Sigmoid colon (tissue), 4 donors: ENCODE data around the gene CAMK1G.

Experiments
- POLR2A ChIP-seq, 2 donors: fragments of 450-650 bp; IDR thresholded peaks; one replicate each; pipeline ENCODE4 v1.6.1; 2016; ENCODE audit warnings: antibody characterized with exemption in 2 of 2, mild to moderate bottlenecking in 2 of 2, moderate library complexity in 2 of 2
- POLR2AphosphoS5 ChIP-seq, 4 donors: sonication (generic); formaldehyde crosslinking; IDR thresholded peaks; one replicate each; pipeline ENCODE4 v1.6.1; 2017; ENCODE audit warnings: antibody characterized with exemption in 4 of 4

GRCh38 chr1:209595599-209596285 is 12.2 kb downstream of the CAMK1G start:
- TF ChIP-seq POLR2AphosphoS5 (IDR thresholded peaks at IDR 0.05) (no peak), POLR2A (IDR thresholded peaks at IDR 0.05) (no peak)
